ENCODE data around the gene ADH5. TPM values are rescaled to one million over a fixed set of nuclear protein-coding genes. Genes with fewer than 3 reads are reported as not detected.
"Not testable (repeated sequence)": the region's sequence is repeated elsewhere in the genome, so short reads cannot be mapped to it uniquely, and the experiment has no call there.

The ADH5 gene
- total RNA-seq, 2 experiments from 2014 or later: 81.3 to 119 TPM

GRCh38 chr4:99029018-99029735 is 59.4 kb downstream of the ADH5 start:
- Mint-ChIP-seq H3K9me3 (ENCODE audit: low read depth) (no peaks in the 10 kb centered on the region), H3K27ac (peak overlapping the region; percentile 44), H3K36me3 (ENCODE audit: low read depth) (peaks cover 36% of the 10 kb centered on the region), H3K4me1 (peaks cover 56% of the 10 kb centered on the region), H3K27me3 (no peaks in the 10 kb centered on the region), H3K4me3 (no peak overlapping the region)
- ChIA-PET CTCF (interaction anchor here (0.7 to 1.3 kb wide), 3 partner anchors 27 to 652 kb away, joined by 3 to 5 read pairs (median 5); partner anchors contain the start of gene METAP1), POLR2A (no interaction called here)
- intact Hi-C loops (cut with DNase I, micrococcal nuclease): loop anchor here in 1 of 2 experiments (2.0 kb wide), 1 partner anchor 32 kb away; no protein-coding TSS in a partner anchor
- no peak for DNase-seq
- peak; percentile 70 for ATAC-seq

DNA sequence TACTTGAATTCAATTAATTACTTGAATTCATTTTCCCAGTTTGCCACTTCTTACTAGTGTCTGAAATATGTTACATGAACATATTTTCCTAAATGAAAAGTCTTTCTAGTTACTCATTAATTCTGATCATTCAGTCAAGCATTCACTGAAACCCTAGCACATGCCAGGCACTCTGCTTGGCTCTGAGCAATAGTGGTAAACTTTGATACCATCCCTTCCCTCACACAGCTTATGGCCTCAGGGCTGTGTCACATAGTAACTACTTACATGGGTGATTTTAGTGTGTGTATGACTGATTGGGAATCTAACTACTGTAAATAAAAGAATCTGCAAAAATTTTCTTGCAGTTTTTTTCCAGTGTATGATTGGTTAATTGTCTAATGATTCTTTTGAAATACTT is 60.4 kb downstream of the ADH5 start:
- H3K9me3 Mint-ChIP-seq (ENCODE audit: low read depth): no peaks in the 10 kb centered on the region
- DNase-seq (peak; percentile 29), ATAC-seq (peak; percentile 84)
- ChIA-PET CTCF (interaction anchor here (2.0 kb wide), 1 partner anchor 28 kb away, joined by 14 read pairs; no protein-coding TSS in a partner anchor), POLR2A (interaction anchor here (1.2 kb wide), 1 partner anchor 99 kb away, joined by 5 read pairs; no protein-coding TSS in a partner anchor)
- no peak overlapping the region for H3K27ac Mint-ChIP-seq
- no peaks in the 10 kb centered on the region for H3K27me3 Mint-ChIP-seq
- H3K36me3 Mint-ChIP-seq (ENCODE audit: low read depth): peaks cover 26% of the 10 kb centered on the region
- H3K4me3 Mint-ChIP-seq: no peak overlapping the region
- intact Hi-C loops (cut with DNase I, micrococcal nuclease): loop anchor here in 1 of 2 experiments (2.0 kb wide), 1 partner anchor 31 kb away; no protein-coding TSS in a partner anchor
- peaks cover 66% of the 10 kb centered on the region for H3K4me1 Mint-ChIP-seq

DNA sequence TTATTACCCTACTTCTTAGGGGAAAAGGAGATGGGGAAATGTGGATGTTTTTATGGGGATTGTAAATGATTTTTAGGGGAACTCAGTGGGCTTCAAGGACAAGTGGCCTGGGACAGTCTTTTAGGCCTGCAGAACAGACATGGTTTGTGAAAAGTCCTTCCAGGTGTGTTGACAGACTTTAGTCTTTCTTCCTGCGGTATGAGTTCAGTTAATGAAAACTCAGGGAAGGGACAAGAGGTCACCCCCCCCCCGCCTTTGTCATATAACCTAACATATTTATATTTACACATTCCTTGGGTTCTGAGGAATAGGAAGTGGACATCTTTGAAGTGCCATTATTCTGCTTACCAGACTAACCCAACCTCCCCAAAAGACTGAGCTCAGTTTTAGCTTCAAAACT is 61.3 kb downstream of the ADH5 start:
- Mint-ChIP-seq H3K27me3 (no peaks in the 10 kb centered on the region), H3K36me3 (ENCODE audit: low read depth) (peaks cover 27% of the 10 kb centered on the region), H3K27ac (no peak overlapping the region), H3K4me3 (no peak overlapping the region), H3K4me1 (peaks cover 69% of the 10 kb centered on the region), H3K9me3 (ENCODE audit: low read depth) (no peaks in the 10 kb centered on the region)
- ChIA-PET POLR2A (interaction anchor here (1.2 kb wide), 1 partner anchor 98 kb away, joined by 5 read pairs; no protein-coding TSS in a partner anchor), CTCF (interaction anchor here (0.5 to 2.0 kb wide), 4 partner anchors 20 to 32 kb away, joined by 3 to 14 read pairs (median 3); partner anchors contain the start of gene METAP1)
- ATAC-seq (no peak), DNase-seq (no peak)
- intact Hi-C loops (cut with DNase I, micrococcal nuclease): no loop called here

DNA sequence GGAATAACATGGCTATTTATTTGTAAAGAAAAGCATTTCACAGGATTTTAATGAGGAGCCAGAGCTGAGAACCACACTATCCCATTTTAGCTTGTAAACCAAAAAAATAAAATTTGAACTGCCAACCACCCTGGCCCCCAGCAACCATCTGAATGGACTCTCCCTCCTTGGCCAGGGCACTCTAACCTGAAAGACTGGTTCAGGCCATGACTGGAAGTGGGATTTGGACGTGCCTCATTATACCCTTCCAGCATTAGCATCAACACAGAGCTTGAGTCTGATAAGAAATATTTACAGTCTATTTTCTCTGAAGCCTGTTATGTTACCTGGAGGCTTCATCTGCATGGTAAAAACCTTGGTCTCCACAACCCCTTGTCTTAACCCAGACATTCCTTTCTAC is 63.1 kb downstream of the ADH5 start:
- Mint-ChIP-seq H3K4me1 (peaks cover 65% of the 10 kb centered on the region), H3K9me3 (ENCODE audit: low read depth) (peaks cover 11% of the 10 kb centered on the region), H3K27me3 (no peaks in the 10 kb centered on the region), H3K4me3 (no peak overlapping the region), H3K36me3 (ENCODE audit: low read depth) (peaks cover 29% of the 10 kb centered on the region), H3K27ac (no peak overlapping the region)
- ChIA-PET CTCF (interaction anchor here (1.1 kb wide), 1 partner anchor 19 kb away, joined by 3 read pairs; no protein-coding TSS in a partner anchor), POLR2A (no interaction called here)
- intact Hi-C loops (cut with DNase I, micrococcal nuclease): no loop called here
- ATAC-seq (no peak), DNase-seq (no peak)

GRCh38 chr4:99024481-99025275 is 63.9 kb downstream of the ADH5 start:
- Mint-ChIP-seq H3K4me1 (peaks cover 59% of the 10 kb centered on the region), H3K27ac (peak overlapping the region; percentile 19), H3K27me3 (no peaks in the 10 kb centered on the region), H3K9me3 (ENCODE audit: low read depth) (peaks cover 14% of the 10 kb centered on the region), H3K36me3 (ENCODE audit: low read depth) (peaks cover 32% of the 10 kb centered on the region), H3K4me3 (no peak overlapping the region)
- ChIA-PET CTCF (interaction anchor here (0.8 to 1.1 kb wide), 2 partner anchors 18 to 23 kb away, joined by 3 read pairs; no protein-coding TSS in a partner anchor), POLR2A (interaction anchor here (1.5 kb wide), 1 partner anchor 29 kb away, joined by 4 read pairs; the partner anchor contains the start of gene METAP1)
- intact Hi-C loops (cut with DNase I, micrococcal nuclease): no loop called here
- no peak for ATAC-seq
- DNase-seq: no peak

- DNase-seq, H3K27me3 Mint-ChIP-seq, CTCF ChIA-PET, ATAC-seq, H3K27ac Mint-ChIP-seq, H3K4me3 Mint-ChIP-seq: not testable (repeated sequence)
- Mint-ChIP-seq H3K36me3 (ENCODE audit: low read depth) (peaks cover 33% of the 10 kb centered on the region), H3K9me3 (ENCODE audit: low read depth) (peaks cover 19% of the 10 kb centered on the region), H3K4me1 (peaks cover 52% of the 10 kb centered on the region)
- intact Hi-C loops (cut with DNase I, micrococcal nuclease): loop anchor here in 1 of 2 experiments (2.0 kb wide), 1 partner anchor 29 kb away; the partner anchor contains the start of gene METAP1
- POLR2A ChIA-PET: interaction anchor here (1.5 kb wide), 1 partner anchor 28 kb away, joined by 4 read pairs; the partner anchor contains the start of gene METAP1
Measured at GRCh38 chr4:99023800-99024251, 64.8 kb downstream of the ADH5 start.

DNA sequence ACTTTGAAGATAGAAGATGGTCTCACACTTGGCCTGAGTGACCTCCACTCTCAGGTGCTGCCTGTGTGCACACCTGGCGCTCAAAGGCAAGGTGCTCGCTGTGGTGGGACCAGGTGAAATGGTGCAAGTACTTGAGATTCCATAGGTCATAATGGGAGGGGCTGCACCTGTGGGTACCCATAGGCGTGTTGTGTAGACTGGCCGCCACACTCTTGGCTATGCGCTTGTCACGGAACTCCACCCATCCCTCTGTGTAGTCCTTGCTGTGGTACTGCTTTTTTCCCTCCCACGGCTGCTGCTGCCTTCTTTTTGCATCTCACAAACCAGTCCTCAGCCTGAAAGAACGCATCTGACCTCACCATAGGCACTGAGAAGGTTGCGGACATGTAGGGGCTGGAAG is 66.0 kb downstream of the ADH5 start:
- ChIA-PET POLR2A (no interaction called here), CTCF (no interaction called here)
- Mint-ChIP-seq H3K9me3 (ENCODE audit: low read depth) (peaks cover 19% of the 10 kb centered on the region), H3K4me1 (peaks cover 44% of the 10 kb centered on the region), H3K27me3 (no peaks in the 10 kb centered on the region), H3K27ac (no peak overlapping the region), H3K36me3 (ENCODE audit: low read depth) (peaks cover 41% of the 10 kb centered on the region), H3K4me3 (no peak overlapping the region)
- no peak for DNase-seq
- intact Hi-C loops (cut with DNase I, micrococcal nuclease): loop anchor here in 1 of 2 experiments (2.0 kb wide), 1 partner anchor 28 kb away; the partner anchor contains the start of gene METAP1
- ATAC-seq: no peak

DNA sequence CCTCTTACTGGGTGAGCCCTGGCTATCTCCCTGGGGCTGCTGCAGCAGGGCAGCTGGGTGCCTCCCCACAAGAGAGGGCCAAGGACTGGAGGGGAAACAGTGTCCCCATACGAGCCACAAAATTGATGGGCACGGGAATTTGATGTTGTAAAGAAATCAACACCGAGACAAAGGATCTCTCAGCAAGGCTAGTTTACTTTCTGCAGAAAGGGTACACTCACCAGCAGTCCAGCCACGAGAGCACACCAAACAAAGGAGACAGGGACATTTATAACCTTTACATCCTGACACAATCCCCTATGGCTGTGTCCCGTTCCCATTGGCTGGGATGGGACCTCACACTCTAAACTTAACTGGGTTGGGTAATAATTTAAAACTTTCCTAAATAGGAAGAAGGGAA is 67.2 kb downstream of the ADH5 start:
- peaks cover 37% of the 10 kb centered on the region for H3K4me1 Mint-ChIP-seq
- CTCF ChIA-PET: no interaction called here
- no peak for DNase-seq
- peaks cover 41% of the 10 kb centered on the region for H3K36me3 Mint-ChIP-seq (ENCODE audit: low read depth)
- ATAC-seq: no peak
- no peaks in the 10 kb centered on the region for H3K27me3 Mint-ChIP-seq
- no peak overlapping the region for H3K27ac Mint-ChIP-seq
- no peak overlapping the region for H3K4me3 Mint-ChIP-seq
- intact Hi-C loops (cut with DNase I, micrococcal nuclease): no loop called here
- POLR2A ChIA-PET: no interaction called here
- peaks cover 19% of the 10 kb centered on the region for H3K9me3 Mint-ChIP-seq (ENCODE audit: low read depth)

Other genes with a start within 250 kb of the ADH5 start
- 100 to 1,000 TPM; 132 to 149 TPM for gene EIF4E, start 159.7 kb downstream of the ADH5 start, total RNA-seq
- gene METAP1, start 93.1 kb downstream of the ADH5 start, total RNA-seq: 10 to 100 TPM; 67.9 to 75.2 TPM
- gene ADH4, start 55.5 kb upstream of the ADH5 start, total RNA-seq: not detected
- not detected for gene ADH6, start 130.5 kb upstream of the ADH5 start, total RNA-seq
- gene ADH1A, start 202.2 kb upstream of the ADH5 start, total RNA-seq: not detected
- gene ADH1B, start 232.6 kb upstream of the ADH5 start, total RNA-seq: not detected